ENCODE results near the gene CGB3.

Gene CGB3

DNA sequence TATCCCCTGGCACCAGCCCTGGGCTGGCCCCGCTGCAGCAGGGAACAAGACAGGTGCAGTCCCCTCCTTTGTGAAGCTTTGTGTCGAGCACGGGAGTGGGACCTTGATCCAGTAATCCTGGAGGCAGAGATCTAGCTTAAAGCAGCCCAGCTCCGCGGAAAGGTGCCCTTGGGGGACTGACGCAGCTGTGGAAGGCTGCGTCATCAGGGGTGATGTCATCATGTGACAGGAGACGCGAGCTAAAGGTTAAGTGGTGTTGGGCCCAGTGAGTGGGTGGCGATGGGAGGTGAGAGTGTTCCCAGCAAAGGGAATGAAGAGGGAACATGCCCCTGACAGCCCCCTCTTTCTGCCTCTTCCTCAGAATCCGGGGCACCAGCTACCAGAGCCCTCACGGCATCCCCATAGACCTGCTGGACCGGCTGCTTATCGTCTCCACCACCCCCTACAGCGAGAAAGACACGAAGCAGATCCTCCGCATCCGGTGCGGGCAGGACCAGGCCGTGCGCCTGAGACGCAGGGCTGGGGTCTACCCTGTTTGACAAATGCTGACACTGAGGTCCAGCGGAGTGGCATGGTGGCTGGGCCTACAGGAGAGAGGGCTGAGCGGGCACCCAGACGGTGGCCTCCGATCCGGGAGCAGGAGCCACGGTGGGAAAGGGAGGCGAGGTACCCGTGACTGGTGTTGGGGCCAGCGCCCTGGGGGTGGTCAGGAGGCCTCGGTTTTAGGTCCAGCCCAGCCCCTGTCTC, 9.8 kb downstream of the CGB3 start:
- DNase-seq: no peak
- H3K9me3 ChIP-seq (replicated peaks; ENCODE audit: insufficient read depth, low read length): no peaks in the 10 kb centered on the region
- H3K9me2 ChIP-seq (replicated peaks; ENCODE audit: insufficient read depth, low read length): no peaks in the 10 kb centered on the region
- TF ChIP-seq EZH2phosphoT487 (IDR thresholded peaks at IDR 0.05; ENCODE audit: low read length): no peak
- no peak for TF ChIP-seq EZH2 (optimal IDR thresholded peaks at IDR 0.05; ENCODE audit: low read depth, low read length)
- TF ChIP-seq, protein P1, sequence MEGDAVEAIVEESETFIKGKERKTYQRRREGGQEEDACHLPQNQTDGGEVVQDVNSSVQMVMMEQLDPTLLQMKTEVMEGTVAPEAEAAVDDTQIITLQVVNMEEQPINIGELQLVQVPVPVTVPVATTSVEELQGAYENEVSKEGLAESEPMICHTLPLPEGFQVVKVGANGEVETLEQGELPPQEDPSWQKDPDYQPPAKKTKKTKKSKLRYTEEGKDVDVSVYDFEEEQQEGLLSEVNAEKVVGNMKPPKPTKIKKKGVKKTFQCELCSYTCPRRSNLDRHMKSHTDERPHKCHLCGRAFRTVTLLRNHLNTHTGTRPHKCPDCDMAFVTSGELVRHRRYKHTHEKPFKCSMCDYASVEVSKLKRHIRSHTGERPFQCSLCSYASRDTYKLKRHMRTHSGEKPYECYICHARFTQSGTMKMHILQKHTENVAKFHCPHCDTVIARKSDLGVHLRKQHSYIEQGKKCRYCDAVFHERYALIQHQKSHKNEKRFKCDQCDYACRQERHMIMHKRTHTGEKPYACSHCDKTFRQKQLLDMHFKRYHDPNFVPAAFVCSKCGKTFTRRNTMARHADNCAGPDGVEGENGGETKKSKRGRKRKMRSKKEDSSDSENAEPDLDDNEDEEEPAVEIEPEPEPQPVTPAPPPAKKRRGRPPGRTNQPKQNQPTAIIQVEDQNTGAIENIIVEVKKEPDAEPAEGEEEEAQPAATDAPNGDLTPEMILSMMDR (IDR thresholded peaks at IDR 0.05; ENCODE audit: low read length): no peak
- H2AFZ ChIP-seq (ENCODE audit: low read length): no peak overlapping the region
- no peaks in the 10 kb centered on the region for H3K79me2 ChIP-seq (ENCODE audit: low read length)
- H4K20me1 ChIP-seq (ENCODE audit: insufficient read depth, low read length): no peaks in the 10 kb centered on the region
- H3K9ac ChIP-seq (ENCODE audit: low read length): no peak overlapping the region
- H3K36me3 ChIP-seq (replicated peaks; ENCODE audit: insufficient read depth, low read length): no peaks in the 10 kb centered on the region
- no peak overlapping the region for H3K4me2 ChIP-seq (ENCODE audit: low read depth, low read length)
- H3F3A ChIP-seq (ENCODE audit: insufficient read depth, low read length): no peaks in the 10 kb centered on the region
- H3K4me3 ChIP-seq (ENCODE audit: low read length): no peak overlapping the region
- no peak overlapping the region for H3K27ac ChIP-seq (ENCODE audit: low read length)
- H3K27me3 ChIP-seq (replicated peaks; ENCODE audit: insufficient read depth, low read length): peaks cover 13% of the 10 kb centered on the region
- no peaks in the 10 kb centered on the region for H3K4me1 ChIP-seq (ENCODE audit: low read length)

DNA sequence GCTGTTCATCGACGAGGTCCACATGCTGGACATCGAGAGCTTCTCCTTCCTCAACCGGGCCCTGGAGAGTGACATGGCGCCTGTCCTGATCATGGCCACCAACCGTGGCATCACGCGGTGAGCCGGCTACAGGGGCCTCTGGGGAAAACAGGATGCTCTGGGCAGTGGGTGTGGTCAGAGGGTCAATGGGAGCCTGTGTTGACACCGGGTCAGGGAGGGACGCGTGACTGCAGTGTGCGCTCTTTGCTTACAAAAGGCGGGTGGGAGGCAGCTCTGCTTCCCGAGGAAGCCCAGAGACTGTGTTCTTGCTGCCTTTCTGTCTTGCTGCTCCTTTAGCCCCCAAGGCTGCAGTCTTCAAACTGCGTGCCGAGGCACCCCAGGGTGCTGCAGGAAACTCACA, 12.9 kb downstream of the CGB3 start:
- no peaks in the 10 kb centered on the region for H3K9me2 ChIP-seq (replicated peaks; ENCODE audit: insufficient read depth, low read length)
- H3K4me2 ChIP-seq (ENCODE audit: low read depth, low read length): no peak overlapping the region
- H3K27me3 ChIP-seq (replicated peaks; ENCODE audit: insufficient read depth, low read length): no peaks in the 10 kb centered on the region
- no peak overlapping the region for H3K9ac ChIP-seq (ENCODE audit: low read length)
- no peak for DNase-seq
- TF ChIP-seq, protein P1 (IDR thresholded peaks at IDR 0.05; ENCODE audit: low read length): no peak
- TF ChIP-seq EZH2phosphoT487 (IDR thresholded peaks at IDR 0.05; ENCODE audit: low read length) (no peak), EZH2 (optimal IDR thresholded peaks at IDR 0.05; ENCODE audit: low read depth, low read length) (no peak)
- no peak overlapping the region for H3K4me3 ChIP-seq (ENCODE audit: low read length)
- H3K36me3 ChIP-seq (replicated peaks; ENCODE audit: insufficient read depth, low read length): 0 out of 2 replicates have a peak, but pooled peaks cover under 1% of the 10 kb centered on the region
- no peaks in the 10 kb centered on the region for H4K20me1 ChIP-seq (ENCODE audit: insufficient read depth, low read length)
- no peak overlapping the region for H2AFZ ChIP-seq (ENCODE audit: low read length)
- H3K79me2 ChIP-seq (ENCODE audit: low read length): no peaks in the 10 kb centered on the region
- H3F3A ChIP-seq (ENCODE audit: insufficient read depth, low read length): no peaks in the 10 kb centered on the region
- H3K27ac ChIP-seq (ENCODE audit: low read length): no peak overlapping the region
- H3K9me3 ChIP-seq (replicated peaks; ENCODE audit: insufficient read depth, low read length): no peaks in the 10 kb centered on the region
- no peaks in the 10 kb centered on the region for H3K4me1 ChIP-seq (ENCODE audit: low read length)

DNA sequence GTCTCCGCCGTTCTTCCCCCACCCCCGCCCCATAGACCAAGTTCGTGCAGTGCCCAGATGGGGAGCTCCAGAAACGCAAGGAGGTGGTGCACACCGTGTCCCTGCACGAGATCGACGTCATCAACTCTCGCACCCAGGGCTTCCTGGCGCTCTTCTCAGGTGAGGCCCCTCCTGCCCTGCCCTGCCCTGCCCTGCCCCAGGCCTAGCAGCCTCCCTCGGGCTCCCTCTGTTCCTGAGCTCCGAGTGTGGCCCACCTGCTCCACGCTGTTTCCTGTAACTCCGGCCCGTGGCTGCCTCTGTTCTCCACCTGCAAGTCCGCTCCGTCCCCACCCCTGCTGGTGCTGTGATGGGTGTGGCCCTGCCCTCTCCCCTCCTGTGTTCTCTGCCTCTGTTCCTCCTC, 13.7 kb downstream of the CGB3 start:
- DNase-seq: no peak
- no peaks in the 10 kb centered on the region for H3K4me1 ChIP-seq (ENCODE audit: low read length)
- no peaks in the 10 kb centered on the region for H3K27me3 ChIP-seq (replicated peaks; ENCODE audit: insufficient read depth, low read length)
- no peak overlapping the region for H2AFZ ChIP-seq (ENCODE audit: low read length)
- no peak overlapping the region for H3K4me3 ChIP-seq (ENCODE audit: low read length)
- no peak for TF ChIP-seq EZH2phosphoT487 (IDR thresholded peaks at IDR 0.05; ENCODE audit: low read length)
- TF ChIP-seq, protein P1 (IDR thresholded peaks at IDR 0.05; ENCODE audit: low read length): no peak
- TF ChIP-seq EZH2 (optimal IDR thresholded peaks at IDR 0.05; ENCODE audit: low read depth, low read length): no peak
- H3K9me2 ChIP-seq (replicated peaks; ENCODE audit: insufficient read depth, low read length): no peaks in the 10 kb centered on the region
- no peaks in the 10 kb centered on the region for H3K79me2 ChIP-seq (ENCODE audit: low read length)
- H3K9ac ChIP-seq (ENCODE audit: low read length): no peak overlapping the region
- no peaks in the 10 kb centered on the region for H3F3A ChIP-seq (ENCODE audit: insufficient read depth, low read length)
- H3K4me2 ChIP-seq (ENCODE audit: low read depth, low read length): no peak overlapping the region
- H3K27ac ChIP-seq (ENCODE audit: low read length): no peak overlapping the region
- H3K9me3 ChIP-seq (replicated peaks; ENCODE audit: insufficient read depth, low read length): no peaks in the 10 kb centered on the region
- no peaks in the 10 kb centered on the region for H4K20me1 ChIP-seq (ENCODE audit: insufficient read depth, low read length)
- H3K36me3 ChIP-seq (replicated peaks; ENCODE audit: insufficient read depth, low read length): 0 out of 2 replicates have a peak, but pooled peaks cover 3% of the 10 kb centered on the region
